ENCODE results near the gene DEPDC5.

The DEPDC5 gene

GRCh38 chr22:31926969-31927368, 173.2 kb downstream of the DEPDC5 start:
- DNase-seq, result no peak

- no peak for DNase-seq
Measured at GRCh38 chr22:31927562-31927961, 173.7 kb downstream of the DEPDC5 start.

GRCh38 chr22:31929167-31929930, 175.5 kb downstream of the DEPDC5 start:
- no peak for DNase-seq

GRCh38 chr22:31932863-31933262, 179.0 kb downstream of the DEPDC5 start:
- no peak for DNase-seq

- no peak for DNase-seq
Measured at GRCh38 chr22:31933406-31933805, 179.6 kb downstream of the DEPDC5 start.

- DNase-seq, result no peak
Measured at GRCh38 chr22:31933816-31934482, 180.1 kb downstream of the DEPDC5 start.

- DNase-seq, result no peak
Measured at GRCh38 chr22:31935961-31936635, 182.3 kb downstream of the DEPDC5 start.

GRCh38 chr22:31937341-31937740, 183.5 kb downstream of the DEPDC5 start:
- peak; percentile 95 for DNase-seq

- DNase-seq, result no peak
Measured at GRCh38 chr22:31938296-31938695, 184.5 kb downstream of the DEPDC5 start.

GRCh38 chr22:31940506-31940905, 186.7 kb downstream of the DEPDC5 start:
- DNase-seq, result no peak

GRCh38 chr22:31942091-31942490, 188.3 kb downstream of the DEPDC5 start:
- DNase-seq, result no peak

GRCh38 chr22:31943206-31943977, 189.6 kb downstream of the DEPDC5 start:
- DNase-seq, result no peak

GRCh38 chr22:31943978-31944699, 190.3 kb downstream of the DEPDC5 start, which contains the start of gene YWHAH:
YWHAH (plus strand) TSS chr22:31944535; CDS start chr22:31944734, 199 bp downstream.
- DNase-seq, result peak; percentile 98

GRCh38 chr22:31944700-31945442, 191.1 kb downstream of the DEPDC5 start:
- DNase-seq, result peak; percentile 57

- DNase-seq, result no peak
Measured at GRCh38 chr22:31945443-31945855, 191.6 kb downstream of the DEPDC5 start.

- no peak for DNase-seq
Measured at GRCh38 chr22:31945971-31946680, 192.3 kb downstream of the DEPDC5 start.

- peak; percentile 89 for DNase-seq
Measured at GRCh38 chr22:31947296-31947695, 193.5 kb downstream of the DEPDC5 start.

GRCh38 chr22:31948002-31948401, 194.2 kb downstream of the DEPDC5 start:
- no peak for DNase-seq

- no peak for DNase-seq
Measured at GRCh38 chr22:31950226-31950625, 196.4 kb downstream of the DEPDC5 start.

- DNase-seq, result no peak
Measured at GRCh38 chr22:31951194-31952093, 197.6 kb downstream of the DEPDC5 start.
